ENCODE data around the gene ITGB6. TPM values are rescaled to one million over a fixed set of nuclear protein-coding genes. Genes with fewer than 3 reads are reported as not detected.

ITGB6 gene
- total RNA-seq, 1 donor from 2014 or later, result 17.2 TPM

GRCh38 chr2:160085662-160086061, 114.4 kb downstream of the ITGB6 start:
- H3K9me3 ChIP-seq, result peaks cover 40% of the 10 kb centered on the region
- no peak for TF ChIP-seq POLR2A (IDR thresholded peaks at IDR 0.05)
- no peak for TF ChIP-seq CTCF (IDR thresholded peaks at IDR 0.05)
- TF ChIP-seq POLR2AphosphoS5 (IDR thresholded peaks at IDR 0.05; ENCODE audit: insufficient read depth in 1 of 2, low read depth in 1 of 2), result no peak
- H3K4me3 ChIP-seq, result no peak overlapping the region

GRCh38 chr2:160077912-160078810, 121.9 kb downstream of the ITGB6 start:
- intact Hi-C loops (cut with DNase I), result no loop called here
- TF ChIP-seq POLR2AphosphoS5 (IDR thresholded peaks at IDR 0.05; ENCODE audit: insufficient read depth in 1 of 2, low read depth in 1 of 2) (no peak), CTCF (IDR thresholded peaks at IDR 0.05) (no peak), POLR2A (IDR thresholded peaks at IDR 0.05) (no peak)
- H3K4me3 ChIP-seq, result no peak overlapping the region
- DNase-seq (ENCODE audit: extremely low spot score in 2 of 2), result no peak
- no peaks in the 10 kb centered on the region for H3K9me3 ChIP-seq
- no peaks in the 10 kb centered on the region for H3K36me3 ChIP-seq
- no peaks in the 10 kb centered on the region for H3K4me1 ChIP-seq
- H3K27ac ChIP-seq, result no peak overlapping the region
- no peaks in the 10 kb centered on the region for H3K27me3 ChIP-seq

More at GRCh38 chr2:160085662-160086061, 114.4 kb downstream of the ITGB6 start:
- H3K27me3 ChIP-seq, result no peaks in the 10 kb centered on the region
- no peak overlapping the region for H3K27ac ChIP-seq
- intact Hi-C loops (cut with DNase I), result no loop called here
- H3K4me1 ChIP-seq, result no peaks in the 10 kb centered on the region
- peaks cover 0 to 5% of the 10 kb centered on the region in 2 donors for H3K36me3 ChIP-seq
- DNase-seq (ENCODE audit: extremely low spot score in 2 of 2), result no peak

GRCh38 chr2:160076914-160077313, 123.2 kb downstream of the ITGB6 start:
- no peak for TF ChIP-seq POLR2A (IDR thresholded peaks at IDR 0.05)
- TF ChIP-seq POLR2AphosphoS5 (IDR thresholded peaks at IDR 0.05; ENCODE audit: insufficient read depth in 1 of 2, low read depth in 1 of 2), result no peak
- no peak for TF ChIP-seq CTCF (IDR thresholded peaks at IDR 0.05)
- no peak overlapping the region for H3K27ac ChIP-seq

GRCh38 chr2:160076241-160076640, 123.8 kb downstream of the ITGB6 start:
- H3K27ac ChIP-seq, result no peak overlapping the region

More at GRCh38 chr2:160076914-160077313, 123.2 kb downstream of the ITGB6 start:
- H3K27me3 ChIP-seq, result no peaks in the 10 kb centered on the region
- H3K9me3 ChIP-seq, result no peaks in the 10 kb centered on the region
- H3K36me3 ChIP-seq, result no peaks in the 10 kb centered on the region
- no peak overlapping the region for H3K4me3 ChIP-seq
- H3K4me1 ChIP-seq, result no peaks in the 10 kb centered on the region
- no peak for DNase-seq (ENCODE audit: extremely low spot score in 2 of 2)
- intact Hi-C loops (cut with DNase I), result no loop called here

More at GRCh38 chr2:160076241-160076640, 123.8 kb downstream of the ITGB6 start:
- H3K27me3 ChIP-seq, result no peaks in the 10 kb centered on the region
- H3K4me1 ChIP-seq, result no peaks in the 10 kb centered on the region
- no peaks in the 10 kb centered on the region for H3K9me3 ChIP-seq
- H3K4me3 ChIP-seq, result no peak overlapping the region
- no peak for TF ChIP-seq POLR2A (IDR thresholded peaks at IDR 0.05)
- TF ChIP-seq POLR2AphosphoS5 (IDR thresholded peaks at IDR 0.05; ENCODE audit: insufficient read depth in 1 of 2, low read depth in 1 of 2), result no peak
- no peak for TF ChIP-seq CTCF (IDR thresholded peaks at IDR 0.05)
- DNase-seq (ENCODE audit: extremely low spot score in 2 of 2), result no peak
- intact Hi-C loops (cut with DNase I), result no loop called here
- no peaks in the 10 kb centered on the region for H3K36me3 ChIP-seq

Measured in vagina (tissue), 2 donors.